ENCODE data around the gene MYH10.

Gene MYH10

DNA sequence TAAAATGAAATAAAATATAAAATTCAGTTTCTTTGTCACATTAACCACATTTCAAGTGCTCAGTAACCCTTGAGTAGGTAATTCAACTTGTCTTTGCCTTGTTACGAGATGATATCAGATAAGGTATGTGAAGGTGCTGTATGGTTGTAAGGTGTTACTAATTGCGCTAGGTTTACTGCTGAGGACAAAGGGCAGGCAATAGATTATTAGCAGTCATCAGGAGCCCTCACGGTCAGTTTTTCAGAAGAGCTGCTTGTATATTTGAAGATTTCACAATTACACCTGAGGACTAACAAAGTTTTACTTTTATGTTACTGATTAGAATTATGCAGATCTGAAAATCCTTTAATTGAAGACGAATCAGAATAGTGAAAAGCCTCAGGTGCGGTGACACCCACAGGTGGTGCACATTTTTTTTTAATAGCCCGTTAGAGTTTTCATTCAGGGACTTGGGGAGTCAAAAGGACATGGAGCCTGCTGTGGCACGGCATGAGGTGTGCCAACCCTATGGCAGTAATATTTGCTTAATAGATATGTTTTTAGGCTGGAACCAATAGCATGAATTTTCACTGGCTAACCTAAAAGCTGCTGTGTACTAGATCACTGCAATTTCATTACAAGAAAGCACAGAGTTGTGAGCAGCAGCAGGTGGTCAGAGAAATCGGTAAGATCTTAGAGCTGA lies 178.5 kb downstream of the MYH10 start:
- Histone ChIP-seq H3K27ac (no peak overlapping the region), H3K4me3 (no peak overlapping the region)
- no peak for DNase-seq (ENCODE audit: low spot score)
- TF ChIP-seq, protein P1, sequence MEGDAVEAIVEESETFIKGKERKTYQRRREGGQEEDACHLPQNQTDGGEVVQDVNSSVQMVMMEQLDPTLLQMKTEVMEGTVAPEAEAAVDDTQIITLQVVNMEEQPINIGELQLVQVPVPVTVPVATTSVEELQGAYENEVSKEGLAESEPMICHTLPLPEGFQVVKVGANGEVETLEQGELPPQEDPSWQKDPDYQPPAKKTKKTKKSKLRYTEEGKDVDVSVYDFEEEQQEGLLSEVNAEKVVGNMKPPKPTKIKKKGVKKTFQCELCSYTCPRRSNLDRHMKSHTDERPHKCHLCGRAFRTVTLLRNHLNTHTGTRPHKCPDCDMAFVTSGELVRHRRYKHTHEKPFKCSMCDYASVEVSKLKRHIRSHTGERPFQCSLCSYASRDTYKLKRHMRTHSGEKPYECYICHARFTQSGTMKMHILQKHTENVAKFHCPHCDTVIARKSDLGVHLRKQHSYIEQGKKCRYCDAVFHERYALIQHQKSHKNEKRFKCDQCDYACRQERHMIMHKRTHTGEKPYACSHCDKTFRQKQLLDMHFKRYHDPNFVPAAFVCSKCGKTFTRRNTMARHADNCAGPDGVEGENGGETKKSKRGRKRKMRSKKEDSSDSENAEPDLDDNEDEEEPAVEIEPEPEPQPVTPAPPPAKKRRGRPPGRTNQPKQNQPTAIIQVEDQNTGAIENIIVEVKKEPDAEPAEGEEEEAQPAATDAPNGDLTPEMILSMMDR (IDR thresholded peaks at IDR 0.05) = no peak

GRCh38 chr17:8448310-8448709 lies 182.2 kb downstream of the MYH10 start:
- TF ChIP-seq, protein P1 (IDR thresholded peaks at IDR 0.05) = no peak
- no peak overlapping the region for H3K27ac ChIP-seq
- DNase-seq (ENCODE audit: low spot score) = no peak
- no peak overlapping the region for H3K4me3 ChIP-seq

GRCh38 chr17:8447799-8448198 lies 182.7 kb downstream of the MYH10 start:
- Histone ChIP-seq H3K27ac (no peak overlapping the region), H3K4me3 (no peak overlapping the region)
- DNase-seq (ENCODE audit: low spot score) = no peak
- TF ChIP-seq, protein P1 (IDR thresholded peaks at IDR 0.05) = no peak

DNA sequence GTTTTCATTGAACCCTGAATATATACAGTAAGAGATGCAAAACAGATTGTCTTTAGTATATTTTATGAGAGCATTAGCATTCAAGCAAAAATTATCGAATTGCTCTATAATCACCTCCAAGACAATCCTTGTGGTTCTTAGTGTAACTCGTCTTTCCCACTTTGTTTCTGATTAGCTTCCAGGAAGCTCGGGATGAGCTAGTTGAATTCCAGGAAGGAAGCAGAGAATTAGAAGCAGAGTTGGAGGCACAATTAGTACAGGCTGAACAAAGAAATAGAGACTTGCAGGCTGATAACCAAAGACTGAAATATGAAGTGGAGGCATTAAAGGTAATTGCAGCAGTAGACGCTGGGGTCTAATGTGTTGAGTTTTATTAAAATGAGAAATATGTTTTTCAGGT lies 185.0 kb downstream of the MYH10 start:
- H3K4me3 ChIP-seq = no peak overlapping the region
- no peak for DNase-seq (ENCODE audit: low spot score)
- TF ChIP-seq, protein P1 (IDR thresholded peaks at IDR 0.05) = no peak
- H3K27ac ChIP-seq = no peak overlapping the region

GRCh38 chr17:8444494-8444893 lies 186.0 kb downstream of the MYH10 start:
- DNase-seq (ENCODE audit: low spot score) = no peak
- H3K27ac ChIP-seq = no peak overlapping the region
- no peak overlapping the region for H3K4me3 ChIP-seq
- TF ChIP-seq, protein P1 (IDR thresholded peaks at IDR 0.05) = no peak

DNA sequence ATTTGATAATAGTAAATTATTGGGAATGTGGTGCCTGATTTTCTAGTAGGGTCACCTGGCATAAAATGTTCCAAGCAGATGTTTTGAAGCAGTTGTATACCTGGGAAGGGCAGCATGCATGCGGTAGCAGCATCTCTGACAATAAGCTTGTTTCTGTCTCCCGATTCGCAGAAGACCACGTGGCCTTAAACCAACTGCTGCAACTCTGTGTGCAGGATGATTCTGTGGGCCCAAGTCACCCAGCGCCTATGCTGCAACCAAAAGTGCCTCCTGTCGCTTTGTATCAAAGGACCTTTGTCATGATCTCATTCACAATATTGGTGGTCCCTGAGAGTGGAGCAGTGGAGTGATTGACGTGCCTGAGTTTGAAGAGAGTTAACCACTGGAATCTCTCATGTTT lies 186.8 kb downstream of the MYH10 start:
- TF ChIP-seq, protein P1 (IDR thresholded peaks at IDR 0.05) = no peak
- Histone ChIP-seq H3K4me3 (no peak overlapping the region), H3K27ac (no peak overlapping the region)
- no peak for DNase-seq (ENCODE audit: low spot score)

DNA sequence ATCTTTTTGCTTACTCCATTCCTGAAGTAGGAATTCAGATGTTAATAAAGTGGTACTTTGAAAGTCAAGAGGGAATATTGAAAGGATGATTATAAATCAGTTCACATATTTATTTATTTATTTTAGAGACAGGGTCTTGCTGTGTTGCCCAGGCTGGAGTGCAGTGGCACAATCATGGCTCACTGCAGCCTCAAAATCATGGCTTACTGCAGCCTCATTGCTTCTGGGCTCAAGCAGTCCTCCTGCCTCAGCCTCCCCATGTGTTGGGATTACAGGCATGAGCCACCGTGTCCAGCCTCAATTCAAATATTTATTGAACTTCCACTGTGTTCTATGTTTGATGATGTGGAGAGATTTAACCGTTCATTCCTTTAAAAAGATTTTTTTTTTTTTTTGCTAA lies 188.2 kb downstream of the MYH10 start:
- TF ChIP-seq, protein P1 (IDR thresholded peaks at IDR 0.05) = no peak
- Histone ChIP-seq H3K27ac (no peak overlapping the region), H3K4me3 (no peak overlapping the region)
- no peak for DNase-seq (ENCODE audit: low spot score)
